HG03520 (cell line): ENCODE data around the gene JAG1.

Experiments
- ATAC-seq: cut with Tn5 transposase; IDR thresholded peaks from one replicate; pipeline ENCODE4 v1.9.1; 2021; ENCODE audit warnings: mild to moderate bottlenecking, moderate library complexity; ENCODE audit not compliant: unreplicated experiment

Gene JAG1

GRCh38 chr20:10673842-10674683 is at the start of gene JAG1:
Gene JAG1, minus strand, starts transcription at chr20:10673999. Its CDS starts 469 bp downstream, at chr20:10673530.
- peak; percentile 55 for ATAC-seq

- ATAC-seq = no peak
Observed at GRCh38 chr20:10721976-10722375, 48.2 kb upstream of the JAG1 start.

- no peak for ATAC-seq
Observed at GRCh38 chr20:10721137-10721896, 47.5 kb upstream of the JAG1 start.

GRCh38 chr20:10720565-10720964 is 46.8 kb upstream of the JAG1 start:
- ATAC-seq = no peak

GRCh38 chr20:10719740-10720385 is 46.1 kb upstream of the JAG1 start:
- ATAC-seq = no peak

- no peak for ATAC-seq
Observed at GRCh38 chr20:10718661-10719060, 44.9 kb upstream of the JAG1 start.

- no peak for ATAC-seq
Observed at GRCh38 chr20:10716855-10717254, 43.1 kb upstream of the JAG1 start.

- no peak for ATAC-seq
Observed at GRCh38 chr20:10715035-10715434, 41.2 kb upstream of the JAG1 start.

GRCh38 chr20:10714236-10714975 is 40.6 kb upstream of the JAG1 start:
- no peak for ATAC-seq

- no peak for ATAC-seq
Observed at GRCh38 chr20:10713161-10713560, 39.4 kb upstream of the JAG1 start.

- ATAC-seq = no peak
Observed at GRCh38 chr20:10711903-10712451, 38.2 kb upstream of the JAG1 start.

GRCh38 chr20:10710991-10711775 is 37.4 kb upstream of the JAG1 start:
- ATAC-seq = no peak

- no peak for ATAC-seq
Observed at GRCh38 chr20:10709916-10710315, 36.1 kb upstream of the JAG1 start.

- no peak for ATAC-seq
Observed at GRCh38 chr20:10708351-10709185, 34.8 kb upstream of the JAG1 start.

GRCh38 chr20:10707791-10708190 is 34.0 kb upstream of the JAG1 start:
- ATAC-seq = no peak

- ATAC-seq = no peak
Observed at GRCh38 chr20:10707068-10707467, 33.3 kb upstream of the JAG1 start.

GRCh38 chr20:10706460-10706811 is 32.6 kb upstream of the JAG1 start:
- ATAC-seq = no peak

GRCh38 chr20:10705801-10706459 is 32.1 kb upstream of the JAG1 start:
- ATAC-seq = no peak

GRCh38 chr20:10701607-10702006 is 27.8 kb upstream of the JAG1 start:
- ATAC-seq = no peak
